HL-60 (cell line): ENCODE data around the gene ZNF346.

ENCODE experiments used
- DNase-seq, 2 experiments: peaks; one replicate each; pipeline ENCODE4 v3.0.0-alpha.2; 2010 to 2020; ENCODE audit warnings: low read depth in 1 of 2, low spot score in 1 of 2
- H3K27ac ChIP-seq: fragments of 250-450 bp; sonication (Bioruptor Pico); replicated peaks from 2 replicates; pipeline ENCODE4 v1.5.1; 2020; ENCODE audit warnings: mild to moderate bottlenecking, moderate library complexity
- H3K27me3 ChIP-seq: fragments of 250-450 bp; sonication (Bioruptor Pico); 2 replicates; pipeline ENCODE4 v1.5.1; 2021; ENCODE audit warnings: mild to moderate bottlenecking, moderate library complexity; ENCODE audit not compliant: insufficient read depth, poor library complexity, severe bottlenecking
- H3K4me3 ChIP-seq: replicated peaks from 2 replicates; pipeline ENCODE4 v1.5.1; 2011; ENCODE audit warnings: mild to moderate bottlenecking, control low read depth, low read length; ENCODE audit not compliant: insufficient read depth
- GABPA ChIP-seq: IDR thresholded peaks from 2 replicates; pipeline ENCODE4 v1.6.1; 2012; ENCODE audit warnings: low read depth
- POLR2AphosphoS5 ChIP-seq: IDR thresholded peaks from 2 replicates; pipeline ENCODE4 v1.6.1; 2012; ENCODE audit warnings: low read depth
- SPI1 ChIP-seq: IDR thresholded peaks from 2 replicates; pipeline ENCODE4 v1.6.1; 2012; ENCODE audit warnings: low read depth, mild to moderate bottlenecking, borderline replicate concordance
- TF ChIP-seq, protein P1 (sequence below): IDR thresholded peaks from one replicate; pipeline ENCODE4 v1.5.1; 2011; ENCODE audit warnings: low read length, control low read depth, inconsistent platforms; ENCODE audit not compliant: insufficient read depth
- TF ChIP-seq, protein P2 (sequence below): IDR thresholded peaks from 2 replicates; pipeline ENCODE4 v1.6.1; 2012; ENCODE audit warnings: low read depth; ENCODE audit not compliant: insufficient replicate concordance

Gene ZNF346

DNA sequence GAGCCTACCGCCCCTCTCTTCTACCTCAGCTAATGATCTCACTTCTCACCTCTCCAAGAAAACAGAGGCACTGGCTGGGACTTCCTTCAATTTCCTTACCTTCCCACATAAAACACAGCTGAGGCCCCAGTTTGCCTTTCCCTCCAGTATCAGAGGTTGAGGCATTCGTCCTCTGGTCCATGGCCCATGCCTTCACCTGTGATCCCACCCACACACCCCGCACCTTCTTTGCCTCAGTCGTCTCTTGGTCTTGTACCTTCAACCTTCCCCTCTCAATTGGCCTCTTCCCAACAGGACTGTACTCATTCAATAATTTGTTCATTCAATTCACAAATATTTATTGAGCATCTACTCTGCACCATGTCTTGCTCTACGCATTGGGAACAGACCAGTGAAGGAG is 100.1 kb downstream of the ZNF346 start:
- Histone ChIP-seq H3K4me3 (no peak overlapping the region), H3K27me3 (no peaks in the 10 kb centered on the region), H3K27ac (no peak overlapping the region)
- DNase-seq, result no peak
- no peak for TF ChIP-seq POLR2AphosphoS5
- TF ChIP-seq, protein P1, sequence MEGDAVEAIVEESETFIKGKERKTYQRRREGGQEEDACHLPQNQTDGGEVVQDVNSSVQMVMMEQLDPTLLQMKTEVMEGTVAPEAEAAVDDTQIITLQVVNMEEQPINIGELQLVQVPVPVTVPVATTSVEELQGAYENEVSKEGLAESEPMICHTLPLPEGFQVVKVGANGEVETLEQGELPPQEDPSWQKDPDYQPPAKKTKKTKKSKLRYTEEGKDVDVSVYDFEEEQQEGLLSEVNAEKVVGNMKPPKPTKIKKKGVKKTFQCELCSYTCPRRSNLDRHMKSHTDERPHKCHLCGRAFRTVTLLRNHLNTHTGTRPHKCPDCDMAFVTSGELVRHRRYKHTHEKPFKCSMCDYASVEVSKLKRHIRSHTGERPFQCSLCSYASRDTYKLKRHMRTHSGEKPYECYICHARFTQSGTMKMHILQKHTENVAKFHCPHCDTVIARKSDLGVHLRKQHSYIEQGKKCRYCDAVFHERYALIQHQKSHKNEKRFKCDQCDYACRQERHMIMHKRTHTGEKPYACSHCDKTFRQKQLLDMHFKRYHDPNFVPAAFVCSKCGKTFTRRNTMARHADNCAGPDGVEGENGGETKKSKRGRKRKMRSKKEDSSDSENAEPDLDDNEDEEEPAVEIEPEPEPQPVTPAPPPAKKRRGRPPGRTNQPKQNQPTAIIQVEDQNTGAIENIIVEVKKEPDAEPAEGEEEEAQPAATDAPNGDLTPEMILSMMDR, result no peak
- TF ChIP-seq, protein P2, sequence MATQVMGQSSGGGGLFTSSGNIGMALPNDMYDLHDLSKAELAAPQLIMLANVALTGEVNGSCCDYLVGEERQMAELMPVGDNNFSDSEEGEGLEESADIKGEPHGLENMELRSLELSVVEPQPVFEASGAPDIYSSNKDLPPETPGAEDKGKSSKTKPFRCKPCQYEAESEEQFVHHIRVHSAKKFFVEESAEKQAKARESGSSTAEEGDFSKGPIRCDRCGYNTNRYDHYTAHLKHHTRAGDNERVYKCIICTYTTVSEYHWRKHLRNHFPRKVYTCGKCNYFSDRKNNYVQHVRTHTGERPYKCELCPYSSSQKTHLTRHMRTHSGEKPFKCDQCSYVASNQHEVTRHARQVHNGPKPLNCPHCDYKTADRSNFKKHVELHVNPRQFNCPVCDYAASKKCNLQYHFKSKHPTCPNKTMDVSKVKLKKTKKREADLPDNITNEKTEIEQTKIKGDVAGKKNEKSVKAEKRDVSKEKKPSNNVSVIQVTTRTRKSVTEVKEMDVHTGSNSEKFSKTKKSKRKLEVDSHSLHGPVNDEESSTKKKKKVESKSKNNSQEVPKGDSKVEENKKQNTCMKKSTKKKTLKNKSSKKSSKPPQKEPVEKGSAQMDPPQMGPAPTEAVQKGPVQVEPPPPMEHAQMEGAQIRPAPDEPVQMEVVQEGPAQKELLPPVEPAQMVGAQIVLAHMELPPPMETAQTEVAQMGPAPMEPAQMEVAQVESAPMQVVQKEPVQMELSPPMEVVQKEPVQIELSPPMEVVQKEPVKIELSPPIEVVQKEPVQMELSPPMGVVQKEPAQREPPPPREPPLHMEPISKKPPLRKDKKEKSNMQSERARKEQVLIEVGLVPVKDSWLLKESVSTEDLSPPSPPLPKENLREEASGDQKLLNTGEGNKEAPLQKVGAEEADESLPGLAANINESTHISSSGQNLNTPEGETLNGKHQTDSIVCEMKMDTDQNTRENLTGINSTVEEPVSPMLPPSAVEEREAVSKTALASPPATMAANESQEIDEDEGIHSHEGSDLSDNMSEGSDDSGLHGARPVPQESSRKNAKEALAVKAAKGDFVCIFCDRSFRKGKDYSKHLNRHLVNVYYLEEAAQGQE, result no peak
- TF ChIP-seq SPI1, result no peak
- TF ChIP-seq GABPA, result no peak

DNA sequence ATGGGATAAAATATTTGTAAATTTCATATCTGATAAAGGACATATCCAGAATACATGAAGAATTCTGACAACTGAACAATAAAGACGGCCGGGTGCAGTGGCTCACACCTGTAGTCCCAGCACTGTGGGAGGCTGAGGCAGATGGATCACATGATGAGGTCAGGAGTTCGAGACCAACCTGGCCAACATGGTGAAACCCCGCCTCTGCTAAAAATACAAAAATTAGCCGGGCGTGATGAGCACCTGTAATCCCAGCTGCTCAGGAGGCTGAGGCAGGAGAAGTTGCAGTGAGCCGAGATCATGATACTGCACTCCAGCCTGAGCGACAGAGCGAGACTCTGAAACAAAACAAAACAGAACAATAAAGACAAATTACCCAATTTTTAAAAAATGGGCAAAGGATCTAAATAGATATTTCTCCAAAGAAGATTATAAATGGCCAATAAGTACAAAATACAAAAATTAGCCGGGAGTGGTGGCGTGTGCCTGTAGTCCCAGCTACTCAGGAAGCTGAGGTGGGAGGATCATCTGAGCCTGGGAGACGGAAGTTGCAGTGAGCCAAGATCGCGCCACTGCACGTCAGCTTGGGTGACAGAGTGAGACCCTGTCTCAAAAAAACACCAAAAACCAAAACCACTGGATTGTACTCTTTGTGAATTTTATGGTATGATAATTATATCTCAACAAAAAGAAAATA is 101.4 kb downstream of the ZNF346 start:
- Histone ChIP-seq H3K4me3 (no peak overlapping the region), H3K27me3 (no peaks in the 10 kb centered on the region), H3K27ac (no peak overlapping the region)
- DNase-seq, result no peak
- TF ChIP-seq POLR2AphosphoS5 (no peak), GABPA (no peak), SPI1 (no peak)
- TF ChIP-seq, protein P1, result no peak
- TF ChIP-seq, protein P2, result no peak

DNA sequence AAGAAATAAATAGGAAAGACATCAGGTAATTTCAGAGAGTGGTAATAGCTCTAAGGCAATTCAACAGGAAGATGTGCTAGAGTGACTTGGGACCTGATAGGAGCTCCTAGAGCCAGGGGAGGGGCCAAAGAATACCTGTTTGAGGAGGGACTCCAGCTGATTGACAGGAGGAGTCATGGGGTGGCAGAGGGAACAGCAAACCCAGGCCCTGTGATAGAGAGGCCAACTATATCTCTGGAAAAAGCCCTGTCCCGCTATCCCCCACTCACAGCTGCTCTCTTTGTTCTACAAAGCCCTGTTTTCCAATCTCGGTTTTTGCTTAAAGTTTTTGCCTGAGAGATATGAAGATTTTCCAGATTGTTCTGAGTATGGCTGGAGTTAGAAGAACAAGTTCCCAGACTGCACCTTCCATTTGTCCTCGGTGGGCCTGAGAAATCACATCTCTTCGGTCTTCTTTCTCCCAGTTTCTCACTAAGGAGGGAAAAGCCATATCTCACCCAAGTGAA is 102.0 kb downstream of the ZNF346 start:
- no peaks in the 10 kb centered on the region for H3K27me3 ChIP-seq
- no peak overlapping the region for H3K27ac ChIP-seq
- DNase-seq, result no peak

More for the DNA sequence above, 102.0 kb downstream of the ZNF346 start:
- TF ChIP-seq, protein P2, result no peak
- no peak for TF ChIP-seq GABPA
- TF ChIP-seq POLR2AphosphoS5, result no peak
- TF ChIP-seq, protein P1, result no peak
- TF ChIP-seq SPI1, result no peak
- no peak overlapping the region for H3K4me3 ChIP-seq
